ENCODE measurements around the gene ERVW-1.
"Not testable (repeated sequence)": the region's sequence is repeated elsewhere in the genome, so short reads cannot be mapped to it uniquely, and the experiment has no call there.

Gene ERVW-1, protein sequence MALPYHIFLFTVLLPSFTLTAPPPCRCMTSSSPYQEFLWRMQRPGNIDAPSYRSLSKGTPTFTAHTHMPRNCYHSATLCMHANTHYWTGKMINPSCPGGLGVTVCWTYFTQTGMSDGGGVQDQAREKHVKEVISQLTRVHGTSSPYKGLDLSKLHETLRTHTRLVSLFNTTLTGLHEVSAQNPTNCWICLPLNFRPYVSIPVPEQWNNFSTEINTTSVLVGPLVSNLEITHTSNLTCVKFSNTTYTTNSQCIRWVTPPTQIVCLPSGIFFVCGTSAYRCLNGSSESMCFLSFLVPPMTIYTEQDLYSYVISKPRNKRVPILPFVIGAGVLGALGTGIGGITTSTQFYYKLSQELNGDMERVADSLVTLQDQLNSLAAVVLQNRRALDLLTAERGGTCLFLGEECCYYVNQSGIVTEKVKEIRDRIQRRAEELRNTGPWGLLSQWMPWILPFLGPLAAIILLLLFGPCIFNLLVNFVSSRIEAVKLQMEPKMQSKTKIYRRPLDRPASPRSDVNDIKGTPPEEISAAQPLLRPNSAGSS

DNA sequence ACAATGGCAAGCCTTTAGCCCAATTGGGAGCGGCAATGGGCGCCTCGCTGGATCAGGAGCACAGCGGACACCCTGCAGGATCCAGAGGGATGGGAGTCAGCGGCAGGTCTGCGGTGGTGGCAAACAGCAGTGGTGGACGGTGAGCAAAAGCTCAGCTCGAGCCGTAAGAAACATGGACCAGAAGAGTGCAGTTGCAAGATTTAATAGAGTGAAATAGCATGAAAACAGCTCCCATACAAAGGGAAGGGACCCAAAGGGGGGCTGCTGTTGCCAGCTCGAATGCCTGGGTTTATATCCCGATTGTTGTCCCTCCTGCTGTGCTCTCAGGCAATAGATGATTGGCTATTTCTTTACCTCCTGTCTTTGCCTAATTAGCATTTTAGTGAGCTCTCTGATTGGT is at the start of gene ERVW-1:
Gene ERVW-1 (minus strand): TSS at position 266 of the 400 bp plus-strand sequence. CDS start 7,565 bp downstream, outside the sequence.
- not testable (repeated sequence) for H3K4me1 ChIP-seq (ENCODE audit: insufficient read depth, insufficient read length); H3K36me3 ChIP-seq (ENCODE audit: insufficient read depth, insufficient read length, low read length)

DNA sequence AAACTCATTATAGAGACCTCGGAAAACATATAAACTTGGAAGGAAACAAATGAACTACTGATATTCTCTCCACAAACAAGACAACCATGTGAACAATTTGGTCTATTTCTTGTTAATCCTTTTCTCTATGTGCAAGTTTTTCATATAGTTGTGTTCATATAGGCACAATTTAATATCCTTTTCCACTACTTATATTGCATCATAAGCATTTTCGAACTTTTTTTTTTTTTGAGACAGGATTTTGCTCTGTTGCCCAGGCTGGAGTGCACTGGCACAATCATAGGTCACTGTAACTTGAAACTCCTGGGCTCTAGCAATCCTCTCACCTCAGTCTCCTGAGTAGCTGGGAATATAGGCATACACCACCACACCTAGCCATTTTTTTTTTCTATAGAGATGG is 45.4 kb upstream of the ERVW-1 start:
- no peak overlapping the region for H3K9ac ChIP-seq (ENCODE audit: insufficient read length, low read depth)
- no peaks in the 10 kb centered on the region for H3K4me1 ChIP-seq (ENCODE audit: insufficient read depth, insufficient read length)
- H3K4me3 ChIP-seq (ENCODE audit: insufficient read length, low read depth): no peak overlapping the region
- no peak for DNase-seq (ENCODE audit: low read depth, low spot score)
- no peaks in the 10 kb centered on the region for H3K27me3 ChIP-seq (ENCODE audit: insufficient read depth, insufficient read length)
- TF ChIP-seq SUZ12 (IDR thresholded peaks at IDR 0.05; ENCODE audit: extremely low read depth, insufficient read depth, insufficient read length) (no peak), ZNF274 (IDR thresholded peaks at IDR 0.05; ENCODE audit: low read depth, low read length) (no peak), YY1 (IDR thresholded peaks at IDR 0.05; ENCODE audit: insufficient read depth, insufficient read length) (no peak)
- no peaks in the 10 kb centered on the region for H3K36me3 ChIP-seq (ENCODE audit: insufficient read depth, insufficient read length, low read length)
- H3K9me3 ChIP-seq (ENCODE audit: insufficient read depth, low read length): no peaks in the 10 kb centered on the region

More for the DNA sequence above, at the start of gene ERVW-1:
- not testable (repeated sequence) for H3K9me3 ChIP-seq (ENCODE audit: insufficient read depth, low read length); H3K27me3 ChIP-seq (ENCODE audit: insufficient read depth, insufficient read length); H3K4me3 ChIP-seq (ENCODE audit: insufficient read length, low read depth); DNase-seq (ENCODE audit: low read depth, low spot score); H3K9ac ChIP-seq (ENCODE audit: insufficient read length, low read depth)

DNA sequence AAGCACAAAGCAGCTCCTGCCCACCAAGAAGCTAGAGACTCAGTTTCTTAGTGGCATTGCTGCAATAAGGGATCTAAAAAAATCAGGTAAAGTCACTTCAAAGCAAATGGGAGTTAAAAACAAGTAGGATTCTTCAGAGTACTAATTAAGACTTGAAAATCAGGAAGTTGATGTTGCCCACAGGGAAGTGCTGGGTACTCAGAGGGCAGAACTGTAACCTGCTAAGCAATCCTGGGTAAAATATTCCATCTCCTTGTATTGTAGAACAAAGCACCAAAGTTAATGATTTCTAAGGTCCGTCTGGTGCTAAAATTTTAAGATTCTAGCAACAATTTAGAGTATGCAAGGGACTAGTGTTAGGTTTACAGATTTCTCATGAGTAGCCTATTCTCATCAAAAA is 42.3 kb upstream of the ERVW-1 start:
- H3K4me1 ChIP-seq (ENCODE audit: insufficient read depth, insufficient read length): no peaks in the 10 kb centered on the region
- DNase-seq (ENCODE audit: low read depth, low spot score): no peak

DNA sequence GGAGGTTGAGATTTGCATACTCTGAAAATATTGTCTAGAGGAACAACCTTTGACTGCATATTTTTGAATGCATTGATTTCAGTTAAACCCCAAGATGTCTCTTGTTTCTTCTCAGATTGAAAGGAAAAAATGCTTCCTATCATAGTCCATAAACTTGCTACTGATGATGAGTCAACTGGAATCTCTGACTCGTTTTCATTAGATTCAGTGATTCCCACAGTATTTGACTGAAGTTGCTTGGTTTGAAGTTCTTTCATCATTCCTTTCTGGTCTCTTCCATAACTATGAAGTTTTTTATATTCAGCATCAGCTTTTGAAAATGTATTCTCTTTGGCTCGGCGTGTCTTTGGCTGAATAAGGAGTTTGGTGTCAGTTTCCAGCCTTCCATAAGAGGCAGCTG is 39.9 kb upstream of the ERVW-1 start:
- no peak overlapping the region for H3K9ac ChIP-seq (ENCODE audit: insufficient read length, low read depth)
- peaks cover 3% of the 10 kb centered on the region for H3K36me3 ChIP-seq (ENCODE audit: insufficient read depth, insufficient read length, low read length)
- H3K4me1 ChIP-seq (ENCODE audit: insufficient read depth, insufficient read length): no peaks in the 10 kb centered on the region
- DNase-seq (ENCODE audit: low read depth, low spot score): no peak
- no peak overlapping the region for H3K4me3 ChIP-seq (ENCODE audit: insufficient read length, low read depth)
- no peaks in the 10 kb centered on the region for H3K9me3 ChIP-seq (ENCODE audit: insufficient read depth, low read length)
- H3K27me3 ChIP-seq (ENCODE audit: insufficient read depth, insufficient read length): no peaks in the 10 kb centered on the region
- TF ChIP-seq YY1 (IDR thresholded peaks at IDR 0.05; ENCODE audit: insufficient read depth, insufficient read length): no peak
- no peak for TF ChIP-seq ZNF274 (IDR thresholded peaks at IDR 0.05; ENCODE audit: low read depth, low read length)
- no peak for TF ChIP-seq SUZ12 (IDR thresholded peaks at IDR 0.05; ENCODE audit: extremely low read depth, insufficient read depth, insufficient read length)

More for the DNA sequence above, 42.3 kb upstream of the ERVW-1 start:
- peaks cover 3% of the 10 kb centered on the region for H3K36me3 ChIP-seq (ENCODE audit: insufficient read depth, insufficient read length, low read length)
- no peak for TF ChIP-seq SUZ12 (IDR thresholded peaks at IDR 0.05; ENCODE audit: extremely low read depth, insufficient read depth, insufficient read length)
- TF ChIP-seq ZNF274 (IDR thresholded peaks at IDR 0.05; ENCODE audit: low read depth, low read length): no peak
- no peak for TF ChIP-seq YY1 (IDR thresholded peaks at IDR 0.05; ENCODE audit: insufficient read depth, insufficient read length)
- no peak overlapping the region for H3K4me3 ChIP-seq (ENCODE audit: insufficient read length, low read depth)
- no peak overlapping the region for H3K9ac ChIP-seq (ENCODE audit: insufficient read length, low read depth)
- H3K9me3 ChIP-seq (ENCODE audit: insufficient read depth, low read length): no peaks in the 10 kb centered on the region
- H3K27me3 ChIP-seq (ENCODE audit: insufficient read depth, insufficient read length): no peaks in the 10 kb centered on the region

DNA sequence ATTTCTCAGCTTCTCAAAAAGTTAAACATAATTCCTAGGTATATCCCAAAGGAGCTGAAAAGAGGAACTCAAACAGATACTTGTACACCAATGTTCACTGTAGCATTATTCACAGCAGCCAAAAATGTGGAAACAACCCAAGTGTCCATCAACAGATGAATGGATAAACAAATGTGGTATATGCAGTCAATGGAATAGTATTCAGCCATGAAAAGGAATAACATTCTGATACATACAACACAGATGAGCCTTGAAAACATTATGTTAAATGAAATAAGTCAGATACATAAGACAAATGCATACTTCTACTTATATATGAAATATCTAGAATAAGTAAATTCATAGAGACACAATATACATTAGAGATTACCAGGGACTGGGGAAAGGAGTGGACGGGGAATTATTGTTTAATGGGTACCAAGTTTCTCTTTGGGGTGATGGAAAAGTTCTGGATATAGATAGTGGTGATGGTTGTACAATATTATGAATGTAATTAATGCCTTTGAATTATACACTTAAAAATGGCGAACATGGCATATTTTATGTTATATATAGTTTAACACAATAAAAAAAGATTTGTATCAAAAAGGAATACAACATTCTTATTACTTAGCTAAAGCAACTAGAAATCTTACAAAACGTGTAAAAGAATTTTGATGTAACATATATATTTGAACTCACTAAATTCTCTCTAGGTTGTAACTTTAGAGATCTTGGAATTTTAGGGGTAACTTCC is 35.6 kb upstream of the ERVW-1 start:
- TF ChIP-seq SUZ12 (IDR thresholded peaks at IDR 0.05; ENCODE audit: extremely low read depth, insufficient read depth, insufficient read length): no peak
- no peak for TF ChIP-seq ZNF274 (IDR thresholded peaks at IDR 0.05; ENCODE audit: low read depth, low read length)
- no peak for TF ChIP-seq YY1 (IDR thresholded peaks at IDR 0.05; ENCODE audit: insufficient read depth, insufficient read length)
- no peak for DNase-seq (ENCODE audit: low read depth, low spot score)

DNA sequence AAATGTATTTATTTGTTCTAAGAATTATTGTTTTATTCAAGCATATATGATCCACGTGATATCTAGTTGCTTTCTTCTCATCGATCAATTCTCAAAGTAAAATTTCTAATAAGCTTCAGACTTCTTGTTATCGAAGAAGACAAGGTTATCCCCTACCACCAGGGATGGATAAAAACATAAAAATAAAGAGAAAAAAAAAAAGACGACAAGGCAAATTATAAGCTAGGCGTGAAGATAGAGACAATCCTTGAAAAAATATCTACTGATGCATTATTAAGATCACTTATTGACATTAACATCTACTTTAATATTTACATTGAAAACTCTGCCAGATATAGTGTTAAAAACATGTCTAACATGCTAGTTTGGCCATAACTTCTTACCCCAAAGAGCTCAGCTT is 31.2 kb upstream of the ERVW-1 start:
- Histone ChIP-seq H3K36me3 (ENCODE audit: insufficient read depth, insufficient read length, low read length) (peaks cover under 1% of the 10 kb centered on the region), H3K9me3 (ENCODE audit: insufficient read depth, low read length) (no peaks in the 10 kb centered on the region), H3K4me3 (ENCODE audit: insufficient read length, low read depth) (no peak overlapping the region), H3K9ac (ENCODE audit: insufficient read length, low read depth) (no peak overlapping the region), H3K4me1 (ENCODE audit: insufficient read depth, insufficient read length) (no peaks in the 10 kb centered on the region), H3K27me3 (ENCODE audit: insufficient read depth, insufficient read length) (no peaks in the 10 kb centered on the region)
- DNase-seq (ENCODE audit: low read depth, low spot score): no peak
- TF ChIP-seq ZNF274 (IDR thresholded peaks at IDR 0.05; ENCODE audit: low read depth, low read length) (no peak), SUZ12 (IDR thresholded peaks at IDR 0.05; ENCODE audit: extremely low read depth, insufficient read depth, insufficient read length) (no peak), YY1 (IDR thresholded peaks at IDR 0.05; ENCODE audit: insufficient read depth, insufficient read length) (no peak)

More for the DNA sequence above, 35.6 kb upstream of the ERVW-1 start:
- peaks cover 3% of the 10 kb centered on the region for H3K36me3 ChIP-seq (ENCODE audit: insufficient read depth, insufficient read length, low read length)
- H3K4me3 ChIP-seq (ENCODE audit: insufficient read length, low read depth): no peak overlapping the region
- no peaks in the 10 kb centered on the region for H3K27me3 ChIP-seq (ENCODE audit: insufficient read depth, insufficient read length)
- no peaks in the 10 kb centered on the region for H3K9me3 ChIP-seq (ENCODE audit: insufficient read depth, low read length)
- H3K4me1 ChIP-seq (ENCODE audit: insufficient read depth, insufficient read length): no peaks in the 10 kb centered on the region
- H3K9ac ChIP-seq (ENCODE audit: insufficient read length, low read depth): no peak overlapping the region

DNA sequence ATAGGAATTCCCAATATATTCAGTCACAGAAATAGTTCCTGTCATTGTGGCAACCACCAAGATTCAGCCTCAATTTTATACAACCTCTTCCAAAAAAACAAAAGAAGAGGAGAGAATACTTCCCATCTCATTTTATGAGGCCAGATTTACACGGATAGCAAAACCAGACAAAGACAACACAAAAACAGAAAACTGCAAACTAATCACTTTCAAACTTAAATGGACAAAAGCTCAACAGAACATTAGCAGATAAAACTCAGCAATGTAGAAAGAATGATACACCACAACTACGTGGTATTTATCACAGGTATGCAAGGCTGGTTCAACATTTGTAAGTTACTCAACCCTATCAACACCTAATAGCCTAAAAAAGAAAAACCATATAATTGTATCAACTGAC is 28.6 kb upstream of the ERVW-1 start:
- Histone ChIP-seq H3K36me3 (ENCODE audit: insufficient read depth, insufficient read length, low read length) (peaks cover 3% of the 10 kb centered on the region), H3K9ac (ENCODE audit: insufficient read length, low read depth) (no peak overlapping the region), H3K27me3 (ENCODE audit: insufficient read depth, insufficient read length) (no peaks in the 10 kb centered on the region), H3K4me3 (ENCODE audit: insufficient read length, low read depth) (no peak overlapping the region), H3K9me3 (ENCODE audit: insufficient read depth, low read length) (no peaks in the 10 kb centered on the region), H3K4me1 (ENCODE audit: insufficient read depth, insufficient read length) (no peaks in the 10 kb centered on the region)
- no peak for DNase-seq (ENCODE audit: low read depth, low spot score)
- no peak for TF ChIP-seq SUZ12 (IDR thresholded peaks at IDR 0.05; ENCODE audit: extremely low read depth, insufficient read depth, insufficient read length)
- no peak for TF ChIP-seq ZNF274 (IDR thresholded peaks at IDR 0.05; ENCODE audit: low read depth, low read length)
- TF ChIP-seq YY1 (IDR thresholded peaks at IDR 0.05; ENCODE audit: insufficient read depth, insufficient read length): no peak
